ENCODE data around the gene CCRL2.
"Not testable (repeated sequence)": the region's sequence is repeated elsewhere in the genome, so short reads cannot be mapped to it uniquely, and the experiment has no call there.

Gene CCRL2

DNA sequence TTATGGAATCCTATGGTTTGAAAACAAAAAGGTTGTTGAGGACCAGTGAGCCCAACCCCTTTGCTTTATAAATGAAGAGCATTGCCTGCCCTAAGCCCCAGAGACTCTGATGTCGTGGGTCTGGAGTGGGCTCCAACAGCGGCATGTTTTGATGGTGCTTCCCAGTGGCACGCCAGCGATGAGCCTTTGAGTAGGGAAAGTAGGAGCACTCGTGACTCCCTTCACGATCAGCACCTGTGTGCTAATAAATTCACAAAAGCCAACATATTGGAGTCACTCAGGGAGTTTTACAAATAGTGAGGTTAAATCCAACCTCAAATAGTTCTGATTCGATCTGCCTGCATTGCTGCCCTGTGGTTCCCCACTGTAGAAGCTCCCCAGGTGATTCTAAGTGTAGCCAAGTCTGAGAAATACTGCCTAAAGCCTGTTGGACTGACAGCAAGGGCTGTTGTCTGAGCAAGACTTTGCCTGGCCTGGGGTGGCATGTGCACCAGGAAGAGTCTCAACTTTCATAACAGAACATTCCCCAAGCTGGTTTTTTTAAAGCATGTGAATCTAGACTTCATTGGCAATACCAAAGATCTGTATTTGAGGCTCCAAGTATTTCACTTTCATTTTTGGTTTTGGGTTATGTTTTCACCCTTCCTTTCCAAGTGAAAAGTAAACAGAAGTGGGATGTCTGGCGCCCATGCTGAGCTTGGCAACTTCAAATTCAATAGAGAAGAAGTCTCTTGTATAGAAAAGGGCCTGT, 26.4 kb upstream of the CCRL2 start:
- no peak for DNase-seq (ENCODE audit: low read depth)

DNA sequence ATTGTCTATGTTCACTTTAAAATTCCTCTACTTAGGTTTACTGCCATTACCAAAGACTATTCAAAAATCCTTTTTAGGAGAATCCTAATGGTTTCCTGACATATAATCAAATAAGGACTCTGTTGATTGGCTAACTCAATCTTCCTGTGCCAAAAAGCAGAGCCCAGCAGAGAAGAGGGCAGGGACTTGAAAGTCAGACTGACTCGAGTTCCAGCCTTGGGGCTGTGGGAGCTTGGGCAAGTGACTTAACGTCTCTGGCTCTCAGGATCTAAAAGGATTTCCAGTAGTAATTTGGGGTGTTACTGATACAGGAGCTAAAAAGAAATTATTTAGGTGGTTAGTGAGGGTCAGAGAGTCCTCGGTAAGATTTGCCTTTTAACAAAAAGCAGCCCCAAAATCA, 25.4 kb upstream of the CCRL2 start:
- no peak for DNase-seq (ENCODE audit: low read depth)

- DNase-seq (ENCODE audit: low read depth), result no peak
These were observed 23.7 kb upstream of the CCRL2 start for GRCh38 chr3:46383211-46383950.

DNA sequence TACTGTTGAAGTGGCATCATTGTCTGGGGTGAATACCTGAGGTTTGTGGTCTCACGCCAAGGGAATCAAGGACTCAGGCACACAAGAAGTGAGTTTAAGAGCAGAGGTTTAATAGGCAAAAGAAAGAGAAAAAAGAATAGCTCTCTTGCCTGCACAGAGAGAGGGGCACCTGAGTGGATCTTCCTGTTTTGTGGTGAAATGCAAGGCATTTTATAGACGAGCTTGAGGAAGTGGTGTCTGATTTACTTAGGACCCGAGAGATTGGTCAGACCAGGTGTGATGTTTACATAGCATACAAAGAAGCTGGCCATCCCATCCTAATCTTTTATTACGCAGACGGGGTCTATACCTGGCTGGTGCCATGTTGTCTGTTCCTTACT, 23.1 kb upstream of the CCRL2 start:
- DNase-seq (ENCODE audit: low read depth), result no peak

GRCh38 chr3:46386205-46386604, 20.9 kb upstream of the CCRL2 start:
- DNase-seq (ENCODE audit: low read depth), result no peak

DNA sequence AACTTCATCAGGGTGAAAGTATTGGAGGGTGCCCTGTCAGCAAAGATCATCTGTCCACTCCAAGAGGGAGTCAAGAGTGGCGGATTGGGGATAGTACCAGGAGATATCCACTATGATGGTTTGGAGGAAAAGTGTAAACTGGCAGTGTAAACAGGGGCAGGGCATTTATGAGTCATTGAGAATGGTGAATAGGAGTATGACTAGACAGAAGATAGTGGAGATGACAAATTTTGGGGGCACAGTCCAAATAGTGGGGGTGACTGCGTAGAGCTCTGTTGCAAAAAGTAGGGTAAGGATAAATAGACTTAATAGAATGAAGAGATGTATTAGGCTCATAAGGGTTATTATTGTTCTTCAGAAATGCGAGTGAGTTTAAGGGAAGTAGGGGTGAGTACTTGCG, 18.2 kb upstream of the CCRL2 start:
- DNase-seq (ENCODE audit: low read depth), result not testable (repeated sequence)

GRCh38 chr3:46389306-46389705, 17.8 kb upstream of the CCRL2 start:
- DNase-seq (ENCODE audit: low read depth), result no peak

DNA sequence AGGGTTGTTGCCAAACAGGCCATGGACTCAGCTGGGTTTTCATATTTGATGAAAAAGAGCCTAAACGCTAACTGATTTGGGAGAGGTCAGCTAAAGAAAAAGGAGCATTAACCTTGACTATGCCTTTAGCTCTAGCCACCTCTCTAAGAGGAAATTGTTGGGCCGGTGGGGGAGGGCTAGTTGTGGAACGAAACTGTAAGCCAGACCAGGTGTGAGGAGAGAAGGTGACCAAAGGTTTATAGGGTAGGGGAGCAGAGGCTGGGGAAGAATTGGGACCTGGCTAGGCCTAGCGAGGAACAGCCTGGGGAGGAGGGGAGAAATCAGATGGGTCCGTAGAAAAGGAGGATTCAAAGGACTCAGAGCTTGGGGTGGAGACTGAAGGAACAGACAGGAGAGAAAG, 15.5 kb upstream of the CCRL2 start:
- not testable (repeated sequence) for DNase-seq (ENCODE audit: low read depth)

- DNase-seq (ENCODE audit: low read depth), result no peak
These were observed 14.0 kb upstream of the CCRL2 start for GRCh38 chr3:46393011-46393410.

GRCh38 chr3:46393554-46394434, 13.3 kb upstream of the CCRL2 start:
- DNase-seq (ENCODE audit: low read depth), result no peak

GRCh38 chr3:46395210-46395661, 11.8 kb upstream of the CCRL2 start:
- no peak for DNase-seq (ENCODE audit: low read depth)

GRCh38 chr3:46395766-46396530, 11.1 kb upstream of the CCRL2 start:
- no peak for DNase-seq (ENCODE audit: low read depth)

DNA sequence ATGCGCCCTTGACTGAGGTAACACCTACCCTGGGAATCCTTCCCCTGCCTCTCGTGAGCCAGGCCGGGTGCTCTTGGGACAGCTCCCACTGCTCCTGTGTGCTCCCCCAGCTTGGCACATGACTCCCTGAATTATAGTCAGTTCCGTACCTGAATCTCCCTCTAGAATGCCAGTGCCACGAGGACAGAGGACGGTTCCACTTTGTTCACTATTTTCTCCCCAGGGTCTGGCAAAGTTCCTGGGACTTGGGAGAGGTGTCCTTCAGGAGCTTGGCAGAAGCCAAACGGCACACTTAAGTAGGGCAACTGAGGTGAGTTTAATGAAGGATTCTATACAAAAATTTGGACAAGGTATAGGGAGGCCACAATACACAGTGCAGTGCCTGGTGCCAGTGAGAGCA, 9.9 kb upstream of the CCRL2 start:
- no peak for DNase-seq (ENCODE audit: low read depth)

- DNase-seq (ENCODE audit: low read depth), result no peak
These were observed 8.7 kb upstream of the CCRL2 start for GRCh38 chr3:46398186-46398955.

- no peak for DNase-seq (ENCODE audit: low read depth)
These were observed 8.0 kb upstream of the CCRL2 start for GRCh38 chr3:46399098-46399497.

DNA sequence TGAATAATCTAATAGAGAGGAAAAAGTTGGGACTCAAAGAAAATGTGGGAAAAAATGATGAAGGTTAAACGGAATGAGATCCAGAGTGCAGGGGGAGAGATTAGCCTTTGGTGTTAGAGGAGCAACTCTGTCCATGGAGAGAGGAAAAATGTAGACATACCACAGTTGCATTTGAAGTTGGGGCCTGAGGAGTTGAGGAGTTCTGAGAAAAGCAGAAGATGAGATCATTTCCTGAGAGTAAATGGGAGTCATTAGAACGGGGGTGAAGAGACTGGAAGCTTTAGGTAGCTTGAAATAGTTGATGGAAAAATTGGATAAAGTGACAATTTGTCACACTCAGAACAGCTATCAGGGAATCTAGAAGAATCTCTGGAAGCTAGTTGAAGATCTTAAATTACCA, 7.5 kb upstream of the CCRL2 start:
- DNase-seq (ENCODE audit: low read depth), result no peak

- DNase-seq (ENCODE audit: low read depth), result no peak
These were observed 6.9 kb upstream of the CCRL2 start for GRCh38 chr3:46400000-46400734.

DNA sequence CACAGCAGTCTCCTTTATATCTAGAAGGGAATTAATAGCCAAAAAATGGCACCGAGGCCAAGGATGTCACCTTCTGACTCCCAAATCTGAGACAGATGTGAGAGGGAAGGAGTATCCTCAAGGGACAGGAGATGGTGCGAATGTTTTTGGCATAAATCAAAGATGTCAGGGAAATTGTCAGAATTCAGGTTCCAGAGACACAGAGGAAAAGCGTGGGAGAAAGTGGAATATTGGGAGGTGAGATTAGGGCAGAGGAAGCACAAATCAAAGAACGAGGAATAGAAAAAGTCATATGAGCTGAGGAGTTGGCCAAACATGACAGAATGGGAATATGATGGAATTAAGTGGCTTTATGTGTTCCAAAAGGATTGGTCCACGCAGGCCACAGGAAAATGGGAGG, 6.2 kb upstream of the CCRL2 start:
- DNase-seq (ENCODE audit: low read depth), result no peak

DNA sequence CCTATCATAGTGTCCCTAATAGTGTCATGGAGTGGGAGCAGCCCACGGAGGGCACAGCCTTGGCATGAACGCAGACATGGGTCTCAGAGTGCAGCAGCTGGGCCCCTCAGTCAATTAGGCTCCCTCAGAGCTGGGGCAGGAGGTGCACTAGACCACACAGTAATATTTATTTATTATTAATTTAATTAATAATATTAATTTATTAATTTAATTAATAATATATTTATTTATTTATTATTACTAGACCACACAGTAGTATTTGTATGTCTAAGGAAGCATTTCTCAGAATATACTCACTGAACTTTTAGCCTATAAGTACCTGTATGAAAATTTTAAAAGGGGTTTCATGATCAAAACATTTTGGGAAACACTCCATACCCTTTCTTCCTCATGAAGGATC, 5.5 kb upstream of the CCRL2 start:
- DNase-seq (ENCODE audit: low read depth), result no peak

DNA sequence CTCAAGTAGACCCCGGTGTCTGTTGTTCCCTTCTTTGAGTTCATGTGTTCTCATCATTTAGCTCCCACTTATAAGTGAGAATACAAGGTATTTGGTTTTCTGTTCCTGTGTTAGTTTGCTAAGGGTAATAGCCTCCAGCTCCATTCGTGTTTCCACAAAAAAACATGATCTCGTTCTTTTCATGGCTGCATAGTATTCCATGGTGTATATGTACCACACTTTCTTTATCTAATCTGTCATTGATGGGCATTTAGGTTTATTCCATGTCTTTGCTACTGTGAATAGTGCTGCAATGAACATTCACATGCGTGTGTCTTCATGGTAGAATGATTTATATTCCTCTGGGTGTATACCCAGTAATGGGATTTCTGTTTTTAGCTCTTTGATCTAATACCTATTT, 4.2 kb upstream of the CCRL2 start:
- not testable (repeated sequence) for DNase-seq (ENCODE audit: low read depth)
